ENCODE results near the gene ROBO1. TPM values are rescaled to one million over a fixed set of nuclear protein-coding genes. Genes with fewer than 3 reads are reported as not detected.

ROBO1 gene
- total RNA-seq, 4 donors from 2014 or later, result 25.0 to 42.6 (median 35.7) TPM

GRCh38 chr3:78707609-78708008 lies 1060.2 kb downstream of the ROBO1 start:
- intact Hi-C loops (cut with DNase I), result no loop called here
- no peak overlapping the region for H3K4me3 ChIP-seq
- no peaks in the 10 kb centered on the region for H3K27me3 ChIP-seq
- H3K9me3 ChIP-seq, result no peaks in the 10 kb centered on the region
- TF ChIP-seq POLR2A (IDR thresholded peaks at IDR 0.05), result no peak
- TF ChIP-seq, protein P1, sequence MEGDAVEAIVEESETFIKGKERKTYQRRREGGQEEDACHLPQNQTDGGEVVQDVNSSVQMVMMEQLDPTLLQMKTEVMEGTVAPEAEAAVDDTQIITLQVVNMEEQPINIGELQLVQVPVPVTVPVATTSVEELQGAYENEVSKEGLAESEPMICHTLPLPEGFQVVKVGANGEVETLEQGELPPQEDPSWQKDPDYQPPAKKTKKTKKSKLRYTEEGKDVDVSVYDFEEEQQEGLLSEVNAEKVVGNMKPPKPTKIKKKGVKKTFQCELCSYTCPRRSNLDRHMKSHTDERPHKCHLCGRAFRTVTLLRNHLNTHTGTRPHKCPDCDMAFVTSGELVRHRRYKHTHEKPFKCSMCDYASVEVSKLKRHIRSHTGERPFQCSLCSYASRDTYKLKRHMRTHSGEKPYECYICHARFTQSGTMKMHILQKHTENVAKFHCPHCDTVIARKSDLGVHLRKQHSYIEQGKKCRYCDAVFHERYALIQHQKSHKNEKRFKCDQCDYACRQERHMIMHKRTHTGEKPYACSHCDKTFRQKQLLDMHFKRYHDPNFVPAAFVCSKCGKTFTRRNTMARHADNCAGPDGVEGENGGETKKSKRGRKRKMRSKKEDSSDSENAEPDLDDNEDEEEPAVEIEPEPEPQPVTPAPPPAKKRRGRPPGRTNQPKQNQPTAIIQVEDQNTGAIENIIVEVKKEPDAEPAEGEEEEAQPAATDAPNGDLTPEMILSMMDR (IDR thresholded peaks at IDR 0.05), result no peak
- H3K36me3 ChIP-seq, result no peaks in the 10 kb centered on the region
- no peak for DNase-seq
- H3K4me1 ChIP-seq, result no peaks in the 10 kb centered on the region
- no peak overlapping the region for H3K27ac ChIP-seq
- WGBS, 2 donors, result 63 to 72% methylated on average over 2 of the region's 2 CpGs

DNA sequence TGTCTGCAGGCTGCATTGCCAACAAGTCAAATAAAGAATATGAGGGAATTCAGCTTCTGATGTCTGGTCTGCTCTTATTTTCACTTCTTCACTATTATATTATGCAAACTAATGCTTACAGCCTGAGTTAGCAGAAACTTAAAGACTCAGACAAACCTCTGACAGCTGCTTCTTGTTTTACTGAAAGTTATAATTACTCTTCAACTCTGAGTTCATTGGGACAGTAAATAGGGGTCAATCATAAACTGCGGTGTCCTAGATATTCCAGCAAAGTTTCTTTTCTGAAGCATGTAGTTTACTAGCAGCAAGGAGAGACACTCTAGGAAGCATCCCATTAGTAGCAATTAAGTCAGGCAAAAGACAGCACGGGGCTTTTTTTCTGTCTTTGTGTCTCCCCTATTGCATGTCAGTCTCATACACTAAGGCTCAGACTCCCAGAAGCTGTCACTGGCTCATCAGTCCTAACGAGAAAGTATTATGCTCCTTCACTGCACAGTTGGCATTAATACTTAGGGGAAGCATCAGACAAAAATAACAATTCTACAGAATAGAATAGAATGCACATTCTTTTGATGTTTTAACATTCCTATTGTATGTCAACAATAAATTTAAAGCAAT lies 1060.8 kb downstream of the ROBO1 start:
- intact Hi-C loops (cut with DNase I), result no loop called here
- Histone ChIP-seq H3K9me3 (no peaks in the 10 kb centered on the region), H3K27me3 (no peaks in the 10 kb centered on the region), H3K27ac (no peak overlapping the region), H3K4me1 (no peaks in the 10 kb centered on the region), H3K4me3 (no peak overlapping the region), H3K36me3 (no peaks in the 10 kb centered on the region)
- WGBS, 2 donors, result 57% methylated on average over 3 of the region's 3 CpGs
- TF ChIP-seq POLR2A (IDR thresholded peaks at IDR 0.05), result no peak
- TF ChIP-seq, protein P1 (IDR thresholded peaks at IDR 0.05), result no peak
- no peak for DNase-seq

DNA sequence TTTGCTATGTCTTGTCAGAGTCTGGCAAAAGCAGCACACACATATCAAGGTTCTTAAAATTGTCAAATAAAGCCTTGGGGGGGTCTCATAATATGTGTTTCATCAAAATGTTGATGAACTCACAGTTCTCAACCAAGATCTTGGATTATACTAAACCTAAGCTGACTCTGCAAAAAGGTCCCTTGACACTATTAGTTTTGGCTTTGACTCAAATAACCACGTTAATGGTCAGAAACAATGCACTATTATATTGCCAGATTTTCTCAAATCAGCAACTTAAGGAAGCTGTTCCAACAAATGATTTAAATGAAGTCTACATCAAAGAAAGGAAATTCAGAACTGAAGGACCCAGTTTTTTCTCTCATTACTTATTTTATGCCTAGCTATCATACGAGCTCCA lies 1063.9 kb downstream of the ROBO1 start:
- no peak overlapping the region for H3K4me3 ChIP-seq
- WGBS, 2 donors, result 46 to 49% methylated on average over 2 of the region's 2 CpGs
- no peaks in the 10 kb centered on the region for H3K4me1 ChIP-seq
- no peaks in the 10 kb centered on the region for H3K9me3 ChIP-seq
- intact Hi-C loops (cut with DNase I), result no loop called here
- TF ChIP-seq POLR2A (IDR thresholded peaks at IDR 0.05), result no peak
- TF ChIP-seq, protein P1 (IDR thresholded peaks at IDR 0.05), result no peak
- H3K27ac ChIP-seq, result no peak overlapping the region
- no peaks in the 10 kb centered on the region for H3K36me3 ChIP-seq
- DNase-seq, result no peak
- H3K27me3 ChIP-seq, result no peaks in the 10 kb centered on the region

DNA sequence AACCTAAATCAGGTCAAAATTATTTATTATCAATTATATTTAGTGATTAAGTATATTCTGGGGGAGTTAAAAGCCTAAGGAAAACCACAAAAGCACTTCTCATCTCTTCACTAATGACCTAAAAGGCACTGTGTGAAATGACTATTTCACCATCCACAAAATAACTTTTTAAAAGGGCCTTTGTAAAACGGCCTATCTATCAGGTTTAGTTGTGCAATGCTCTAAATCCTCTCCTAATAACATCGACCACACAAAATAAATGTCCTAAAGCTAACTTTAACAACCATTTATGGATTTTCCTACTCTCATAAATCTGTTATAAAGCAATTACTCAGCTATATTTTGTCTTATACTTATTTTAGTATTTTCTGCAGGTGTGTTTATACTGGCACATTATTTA lies 1066.3 kb downstream of the ROBO1 start:
- WGBS, 2 donors, result 40 to 50% methylated on average over 2 of the region's 2 CpGs
- Histone ChIP-seq H3K27me3 (no peaks in the 10 kb centered on the region), H3K4me3 (no peak overlapping the region), H3K4me1 (no peaks in the 10 kb centered on the region), H3K36me3 (no peaks in the 10 kb centered on the region), H3K27ac (no peak overlapping the region), H3K9me3 (no peaks in the 10 kb centered on the region)
- no peak for DNase-seq
- TF ChIP-seq, protein P1 (IDR thresholded peaks at IDR 0.05), result no peak
- no peak for TF ChIP-seq POLR2A (IDR thresholded peaks at IDR 0.05)
- intact Hi-C loops (cut with DNase I), result no loop called here

- intact Hi-C loops (cut with DNase I), result no loop called here
- Histone ChIP-seq H3K9me3 (no peaks in the 10 kb centered on the region), H3K27ac (no peak overlapping the region), H3K4me1 (no peaks in the 10 kb centered on the region), H3K27me3 (no peaks in the 10 kb centered on the region), H3K36me3 (no peaks in the 10 kb centered on the region), H3K4me3 (no peak overlapping the region)
- WGBS, 2 donors, result 46 to 50% methylated on average over 1 of the region's 1 CpG
- TF ChIP-seq POLR2A (IDR thresholded peaks at IDR 0.05), result no peak
- TF ChIP-seq, protein P1 (IDR thresholded peaks at IDR 0.05), result no peak
- no peak for DNase-seq
These were observed 1069.4 kb downstream of the ROBO1 start for GRCh38 chr3:78698431-78698830.
